Ectodermal cell (in vitro differentiated cells): ENCODE measurements around the gene DNAJC8.

Experiments
- H3K27ac ChIP-seq: 2 replicates; pipeline ENCODE4 v1.7.0; 2013; ENCODE audit warnings: mild to moderate bottlenecking, low read depth, low read length; ENCODE audit not compliant: insufficient read depth, poor library complexity, severe bottlenecking
- H3K27me3 ChIP-seq: 2 replicates; pipeline ENCODE4 v1.7.0; 2013; ENCODE audit warnings: mild to moderate bottlenecking, low read length; ENCODE audit not compliant: insufficient read depth, control insufficient read depth, poor library complexity, severe bottlenecking
- H3K36me3 ChIP-seq: one replicate; pipeline ENCODE4 v1.7.0; 2013; ENCODE audit warnings: low read length; ENCODE audit not compliant: control insufficient read depth, insufficient read depth
- H3K4me1 ChIP-seq: one replicate; pipeline ENCODE4 v1.7.0; 2013; ENCODE audit warnings: low read length; ENCODE audit not compliant: control insufficient read depth, insufficient read depth
- H3K4me3 ChIP-seq: 2 replicates; pipeline ENCODE4 v1.7.0; 2013; ENCODE audit warnings: low read depth, low read length, control low read depth; ENCODE audit not compliant: insufficient read depth
- H3K9me3 ChIP-seq: 2 replicates; pipeline ENCODE4 v1.7.0; 2013; ENCODE audit warnings: mild to moderate bottlenecking, low read length, moderate library complexity; ENCODE audit not compliant: control insufficient read depth
- WGBS, 2 experiments: methylation state at CpG; one replicate each; pipeline ENCODE4 v1.1.7; 2013; ENCODE audit warnings: missing lambda C conversion rate in 2 of 2; 5-methylcytosine and 5-hydroxymethylcytosine counted together

The DNAJC8 gene

GRCh38 chr1:28190337-28190979 is 42.4 kb downstream of the DNAJC8 start:
- no peaks in the 10 kb centered on the region for H3K27me3 ChIP-seq
- WGBS, 2 experiments: 90 to 94% methylated on average over 3 of the region's 3 CpGs
- no peaks in the 10 kb centered on the region for H3K4me1 ChIP-seq
- no peak overlapping the region for H3K4me3 ChIP-seq
- H3K27ac ChIP-seq: no peak overlapping the region
- no peaks in the 10 kb centered on the region for H3K36me3 ChIP-seq
- no peaks in the 10 kb centered on the region for H3K9me3 ChIP-seq

GRCh38 chr1:28185071-28185470 is 47.8 kb downstream of the DNAJC8 start:
- Histone ChIP-seq H3K36me3 (no peaks in the 10 kb centered on the region), H3K27me3 (no peaks in the 10 kb centered on the region), H3K4me1 (no peaks in the 10 kb centered on the region), H3K9me3 (no peaks in the 10 kb centered on the region), H3K4me3 (no peak overlapping the region), H3K27ac (no peak overlapping the region)
- 90 to 100% methylated on average over 1 of the region's 1 CpG for WGBS, 2 experiments

GRCh38 chr1:28180306-28181305 is 52.2 kb downstream of the DNAJC8 start:
- H3K4me3 ChIP-seq: no peak overlapping the region
- no peak overlapping the region for H3K27ac ChIP-seq
- 88 to 89% methylated on average over 11 of the region's 12 CpGs for WGBS, 2 experiments
- H3K36me3 ChIP-seq: no peaks in the 10 kb centered on the region
- H3K27me3 ChIP-seq: no peaks in the 10 kb centered on the region
- no peaks in the 10 kb centered on the region for H3K9me3 ChIP-seq
- no peaks in the 10 kb centered on the region for H3K4me1 ChIP-seq

GRCh38 chr1:28178690-28179485 is 53.9 kb downstream of the DNAJC8 start:
- Histone ChIP-seq H3K9me3 (no peaks in the 10 kb centered on the region), H3K27me3 (no peaks in the 10 kb centered on the region), H3K4me1 (no peaks in the 10 kb centered on the region), H3K27ac (no peak overlapping the region), H3K4me3 (no peak overlapping the region), H3K36me3 (no peaks in the 10 kb centered on the region)
- WGBS, 2 experiments: 93 to 94% methylated on average over 15 of the region's 15 CpGs

- no peaks in the 10 kb centered on the region for H3K9me3 ChIP-seq
- no peaks in the 10 kb centered on the region for H3K4me1 ChIP-seq
- H3K27me3 ChIP-seq: no peaks in the 10 kb centered on the region
- no peak within 1 kb of the TSS for H3K27ac ChIP-seq
- no peak within 1 kb of the TSS for H3K4me3 ChIP-seq
- no peaks in the 10 kb centered on the region for H3K36me3 ChIP-seq
- WGBS, 2 experiments: 81 to 83% methylated on average over 18 of the region's 18 CpGs
These were observed 56.0 kb downstream of the DNAJC8 start, which contains the start of gene PTAFR for GRCh38 chr1:28176492-28177470. Gene PTAFR, minus strand, starts transcription at chr1:28176690. Its CDS starts 25,669 bp downstream, at chr1:28151021.

- 87 to 95% methylated on average over 8 of the region's 8 CpGs for WGBS, 2 experiments
- Histone ChIP-seq H3K27me3 (no peaks in the 10 kb centered on the region), H3K9me3 (no peaks in the 10 kb centered on the region), H3K36me3 (no peaks in the 10 kb centered on the region), H3K4me3 (no peak overlapping the region), H3K4me1 (no peaks in the 10 kb centered on the region), H3K27ac (no peak overlapping the region)
These were observed 56.8 kb downstream of the DNAJC8 start for GRCh38 chr1:28175955-28176485.

GRCh38 chr1:28173980-28174297 is 58.9 kb downstream of the DNAJC8 start:
- H3K27ac ChIP-seq: no peak overlapping the region

GRCh38 chr1:28173151-28173979 is 59.5 kb downstream of the DNAJC8 start:
- Histone ChIP-seq H3K27me3 (no peaks in the 10 kb centered on the region), H3K4me1 (no peaks in the 10 kb centered on the region), H3K4me3 (no peak overlapping the region), H3K36me3 (no peaks in the 10 kb centered on the region), H3K27ac (no peak overlapping the region), H3K9me3 (no peaks in the 10 kb centered on the region)
- 83 to 84% methylated on average over 10 to 11 of the region's 11 CpGs for WGBS, 2 experiments

More at GRCh38 chr1:28173980-28174297, 58.9 kb downstream of the DNAJC8 start:
- H3K9me3 ChIP-seq: no peaks in the 10 kb centered on the region
- H3K27me3 ChIP-seq: no peaks in the 10 kb centered on the region
- H3K4me1 ChIP-seq: no peaks in the 10 kb centered on the region
- 87 to 91% methylated on average over 5 of the region's 5 CpGs for WGBS, 2 experiments
- H3K4me3 ChIP-seq: no peak overlapping the region
- no peaks in the 10 kb centered on the region for H3K36me3 ChIP-seq
